ENCODE data around the gene DEDD2. TPM values are rescaled to one million over a fixed set of nuclear protein-coding genes. Genes with fewer than 3 reads are reported as not detected.

Gene DEDD2
- total RNA-seq, 1 donor from 2014 or later, result 21.4 TPM

DNA sequence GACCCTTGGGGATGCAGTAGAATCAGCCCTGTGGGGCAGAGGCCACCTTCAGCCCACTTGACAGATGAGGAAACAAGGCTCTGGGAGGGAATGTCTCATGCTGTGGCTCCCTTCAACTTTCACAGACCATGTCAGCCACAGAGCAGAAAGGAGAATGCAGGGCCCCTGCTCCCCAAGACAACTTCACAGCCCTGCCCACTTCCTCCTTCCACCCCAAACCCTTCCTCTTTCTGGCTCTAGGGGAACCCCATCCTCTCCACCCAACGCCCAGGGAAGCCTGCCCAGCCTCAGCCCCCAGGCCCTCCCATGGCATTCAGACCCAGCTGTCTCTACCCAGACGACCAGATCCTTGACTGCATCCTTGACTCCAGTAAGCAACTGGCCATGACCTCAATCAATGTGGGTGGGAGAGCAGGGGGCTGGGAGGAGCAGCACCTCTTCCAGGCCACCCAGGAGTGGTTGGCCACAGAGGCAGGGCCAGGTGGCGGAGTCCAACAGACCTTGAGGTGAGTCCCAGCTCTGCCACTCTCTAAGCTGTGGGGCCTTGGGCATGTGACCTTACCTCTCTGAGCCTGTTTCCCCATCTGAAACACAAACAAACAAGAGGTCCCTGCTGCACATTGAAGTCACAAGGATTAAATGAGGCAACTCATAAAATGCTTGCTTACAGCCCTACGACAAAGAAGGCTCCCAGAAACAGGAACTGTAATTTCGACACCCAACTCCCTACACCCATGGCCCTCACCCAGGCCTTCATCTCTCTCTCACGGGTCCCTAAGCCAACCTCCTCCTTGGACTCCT, 15.8 kb downstream of the DEDD2 start:
- no peak overlapping the region for H3K4me3 ChIP-seq (ENCODE audit: low read length in 3 of 3)
- no peak overlapping the region for H3K9ac ChIP-seq (ENCODE audit: low read depth in 1 of 3, low read length in 3 of 3)
- peaks cover 0 to 3% (median 0%) of the 10 kb centered on the region in 3 donors for H3K27me3 ChIP-seq (ENCODE audit: control insufficient read depth in 3 of 3, insufficient read depth in 3 of 3, low read length in 3 of 3)
- H3K27ac ChIP-seq (ENCODE audit: low read depth, low read length), result peak overlapping the region; percentile 66
- peaks cover 9 to 32% (median 9%) of the 10 kb centered on the region in 3 donors for H3K4me1 ChIP-seq (ENCODE audit: control insufficient read depth in 3 of 3, insufficient read depth in 3 of 3, low read length in 3 of 3)
- no peaks in the 10 kb centered on the region for H3K9me3 ChIP-seq (ENCODE audit: control insufficient read depth in 3 of 3, low read length in 3 of 3)
- peaks cover 42 to 69% (median 63%) of the 10 kb centered on the region in 3 donors for H3K36me3 ChIP-seq (ENCODE audit: control insufficient read depth in 3 of 3, insufficient read depth in 3 of 3, low read length in 3 of 3)

DNA sequence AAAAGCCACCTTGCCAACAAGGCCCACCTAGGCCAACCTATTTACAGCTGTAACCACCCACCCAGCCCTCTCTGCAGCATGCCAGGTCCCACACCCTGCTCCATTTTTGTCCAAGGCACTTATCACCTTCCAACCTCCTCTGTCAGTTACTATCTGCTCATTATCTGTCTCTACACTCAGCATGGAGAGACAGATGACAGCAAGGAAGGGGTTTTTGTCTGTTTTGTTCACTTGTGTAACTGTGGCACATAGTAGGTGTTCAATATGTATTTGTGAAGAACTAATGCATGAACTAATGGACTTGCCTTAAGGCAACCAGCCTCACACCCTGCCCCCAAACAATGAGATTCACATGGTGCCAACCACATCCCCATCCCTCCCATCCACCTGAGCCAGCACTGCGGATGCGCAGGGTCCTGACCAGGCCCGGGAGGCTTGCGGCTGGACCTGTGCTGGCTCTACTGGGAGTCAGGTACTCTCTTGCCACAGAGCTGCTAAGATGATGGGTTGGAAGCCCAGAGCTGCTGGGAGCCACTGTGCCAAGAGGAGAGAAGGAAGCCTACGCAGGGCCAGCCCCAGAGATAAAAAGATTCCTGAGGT, 17.3 kb downstream of the DEDD2 start:
- peaks cover 9 to 32% (median 9%) of the 10 kb centered on the region in 3 donors for H3K4me1 ChIP-seq (ENCODE audit: control insufficient read depth in 3 of 3, insufficient read depth in 3 of 3, low read length in 3 of 3)
- peaks cover 37 to 58% (median 58%) of the 10 kb centered on the region in 3 donors for H3K36me3 ChIP-seq (ENCODE audit: control insufficient read depth in 3 of 3, insufficient read depth in 3 of 3, low read length in 3 of 3)
- no peaks in the 10 kb centered on the region for H3K9me3 ChIP-seq (ENCODE audit: control insufficient read depth in 3 of 3, low read length in 3 of 3)
- H3K9ac ChIP-seq (ENCODE audit: low read depth in 1 of 3, low read length in 3 of 3), result no peak overlapping the region
- peaks cover 0 to 3% (median 0%) of the 10 kb centered on the region in 3 donors for H3K27me3 ChIP-seq (ENCODE audit: control insufficient read depth in 3 of 3, insufficient read depth in 3 of 3, low read length in 3 of 3)
- no peak overlapping the region for H3K4me3 ChIP-seq (ENCODE audit: low read length in 3 of 3)
- no peak overlapping the region for H3K27ac ChIP-seq (ENCODE audit: low read depth, low read length)

- peaks cover 9 to 32% (median 9%) of the 10 kb centered on the region in 3 donors for H3K4me1 ChIP-seq (ENCODE audit: control insufficient read depth in 3 of 3, insufficient read depth in 3 of 3, low read length in 3 of 3)
- H3K27ac ChIP-seq (ENCODE audit: low read depth, low read length), result no peak overlapping the region
- H3K4me3 ChIP-seq (ENCODE audit: low read length in 3 of 3), result no peak overlapping the region
Measured at GRCh38 chr19:42199440-42200115, 17.9 kb downstream of the DEDD2 start.

GRCh38 chr19:42198676-42199439, 18.6 kb downstream of the DEDD2 start:
- Histone ChIP-seq H3K36me3 (ENCODE audit: control insufficient read depth in 3 of 3, insufficient read depth in 3 of 3, low read length in 3 of 3) (peaks cover 30 to 53% (median 47%) of the 10 kb centered on the region in 3 donors), H3K9me3 (ENCODE audit: control insufficient read depth in 3 of 3, low read length in 3 of 3) (no peaks in the 10 kb centered on the region), H3K9ac (ENCODE audit: low read depth in 1 of 3, low read length in 3 of 3) (no peak overlapping the region), H3K27me3 (ENCODE audit: control insufficient read depth in 3 of 3, insufficient read depth in 3 of 3, low read length in 3 of 3) (peaks cover 0 to 3% (median 0%) of the 10 kb centered on the region in 3 donors), H3K4me3 (ENCODE audit: low read length in 3 of 3) (no peak overlapping the region), H3K27ac (ENCODE audit: low read depth, low read length) (no peak overlapping the region), H3K4me1 (ENCODE audit: control insufficient read depth in 3 of 3, insufficient read depth in 3 of 3, low read length in 3 of 3) (peaks cover 9 to 32% (median 9%) of the 10 kb centered on the region in 3 donors)

More at GRCh38 chr19:42199440-42200115, 17.9 kb downstream of the DEDD2 start:
- Histone ChIP-seq H3K27me3 (ENCODE audit: control insufficient read depth in 3 of 3, insufficient read depth in 3 of 3, low read length in 3 of 3) (peaks cover 0 to 3% (median 0%) of the 10 kb centered on the region in 3 donors), H3K9me3 (ENCODE audit: control insufficient read depth in 3 of 3, low read length in 3 of 3) (no peaks in the 10 kb centered on the region), H3K9ac (ENCODE audit: low read depth in 1 of 3, low read length in 3 of 3) (no peak overlapping the region), H3K36me3 (ENCODE audit: control insufficient read depth in 3 of 3, insufficient read depth in 3 of 3, low read length in 3 of 3) (peaks cover 33 to 53% (median 53%) of the 10 kb centered on the region in 3 donors)

- peaks cover 4% of the 10 kb centered on the region in 3 donors for H3K9me3 ChIP-seq (ENCODE audit: control insufficient read depth in 3 of 3, low read length in 3 of 3)
- no peak overlapping the region for H3K4me3 ChIP-seq (ENCODE audit: low read length in 3 of 3)
- peaks cover 24 to 39% (median 35%) of the 10 kb centered on the region in 3 donors for H3K36me3 ChIP-seq (ENCODE audit: control insufficient read depth in 3 of 3, insufficient read depth in 3 of 3, low read length in 3 of 3)
- peaks cover 7 to 25% (median 9%) of the 10 kb centered on the region in 3 donors for H3K4me1 ChIP-seq (ENCODE audit: control insufficient read depth in 3 of 3, insufficient read depth in 3 of 3, low read length in 3 of 3)
- H3K27ac ChIP-seq (ENCODE audit: low read depth, low read length), result no peak overlapping the region
- peaks cover 0 to 3% (median 0%) of the 10 kb centered on the region in 3 donors for H3K27me3 ChIP-seq (ENCODE audit: control insufficient read depth in 3 of 3, insufficient read depth in 3 of 3, low read length in 3 of 3)
- H3K9ac ChIP-seq (ENCODE audit: low read depth in 1 of 3, low read length in 3 of 3), result no peak overlapping the region
Measured at GRCh38 chr19:42197375-42197817, 20.1 kb downstream of the DEDD2 start.

DNA sequence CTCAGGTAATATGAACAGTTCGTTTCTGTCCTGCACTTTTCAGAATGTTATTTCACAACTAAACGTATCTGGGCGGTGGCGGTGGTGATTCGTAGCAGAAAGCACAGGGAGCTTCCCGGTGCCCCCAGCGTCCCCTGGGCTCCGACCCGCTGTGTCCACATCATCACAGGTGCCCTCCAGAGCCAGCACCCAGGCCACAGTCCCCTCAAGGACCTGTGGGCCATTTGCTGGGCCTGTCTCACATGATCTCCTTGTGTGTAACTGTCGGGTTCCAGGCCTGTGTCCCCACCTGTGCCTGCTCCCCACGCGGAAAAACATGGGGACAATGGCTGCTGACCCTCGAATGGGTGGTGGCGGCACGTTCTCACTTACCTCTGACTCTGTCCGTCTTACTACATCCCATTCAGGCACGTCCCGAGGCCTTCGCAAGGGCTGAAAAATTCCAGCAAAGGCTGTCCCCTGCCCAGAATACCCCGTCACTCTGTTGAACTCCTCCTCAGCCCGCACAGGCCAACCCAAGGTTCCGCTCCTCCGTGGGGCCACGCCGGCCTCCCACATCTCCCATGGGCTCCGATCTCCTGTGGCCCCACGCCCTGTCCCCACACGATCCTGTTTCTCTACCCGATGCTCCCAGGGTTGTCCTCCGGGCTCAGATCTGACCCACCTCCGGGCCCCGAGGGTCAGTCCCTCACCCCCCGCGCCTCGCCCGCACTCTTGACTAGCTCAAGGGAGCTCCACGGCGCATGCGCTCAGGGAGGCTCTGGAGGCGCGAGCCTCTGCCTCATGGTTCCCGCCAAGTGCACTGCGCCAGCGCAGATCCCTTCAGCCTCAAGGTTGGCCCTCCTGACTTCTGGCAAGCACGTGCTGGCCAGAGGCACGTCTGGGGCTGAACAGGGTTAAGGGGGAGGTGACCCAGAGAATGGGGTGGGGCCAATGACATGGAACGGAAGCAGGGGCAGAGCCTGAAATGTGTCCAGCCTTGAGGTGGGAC, 21.2 kb downstream of the DEDD2 start:
- Histone ChIP-seq H3K27me3 (ENCODE audit: control insufficient read depth in 3 of 3, insufficient read depth in 3 of 3, low read length in 3 of 3) (peaks cover 0 to 3% (median 0%) of the 10 kb centered on the region in 3 donors), H3K9me3 (ENCODE audit: control insufficient read depth in 3 of 3, low read length in 3 of 3) (peaks cover 4% of the 10 kb centered on the region in 3 donors), H3K9ac (ENCODE audit: low read depth in 1 of 3, low read length in 3 of 3) (no peak overlapping the region), H3K36me3 (ENCODE audit: control insufficient read depth in 3 of 3, insufficient read depth in 3 of 3, low read length in 3 of 3) (peaks cover 22 to 31% (median 26%) of the 10 kb centered on the region in 3 donors), H3K4me3 (ENCODE audit: low read length in 3 of 3) (no peak overlapping the region), H3K27ac (ENCODE audit: low read depth, low read length) (no peak overlapping the region), H3K4me1 (ENCODE audit: control insufficient read depth in 3 of 3, insufficient read depth in 3 of 3, low read length in 3 of 3) (peaks cover 5 to 18% (median 9%) of the 10 kb centered on the region in 3 donors)

DNA sequence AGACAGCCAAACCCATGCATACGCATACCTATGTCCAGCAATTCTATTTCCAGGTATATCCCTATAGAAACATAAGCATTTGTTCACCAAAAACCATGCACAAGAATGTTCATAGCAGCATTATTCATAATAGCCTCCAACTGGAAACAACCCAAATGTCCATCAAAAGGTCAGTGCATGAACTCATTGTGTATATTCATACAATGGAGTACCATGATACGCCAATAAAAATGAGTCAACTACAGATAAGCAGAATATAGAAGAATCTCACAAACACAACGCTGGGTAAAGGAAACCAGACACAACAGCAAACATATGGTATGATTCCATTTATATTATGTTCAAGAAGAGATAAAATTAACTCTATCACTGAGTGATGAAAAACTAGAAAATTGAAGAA, 23.8 kb downstream of the DEDD2 start:
- no peak overlapping the region for H3K4me3 ChIP-seq (ENCODE audit: low read length in 3 of 3)
- H3K27me3 ChIP-seq (ENCODE audit: control insufficient read depth in 3 of 3, insufficient read depth in 3 of 3, low read length in 3 of 3), result peaks cover 0 to 3% (median 0%) of the 10 kb centered on the region in 3 donors
- peaks cover 4% of the 10 kb centered on the region in 3 donors for H3K9me3 ChIP-seq (ENCODE audit: control insufficient read depth in 3 of 3, low read length in 3 of 3)
- H3K36me3 ChIP-seq (ENCODE audit: control insufficient read depth in 3 of 3, insufficient read depth in 3 of 3, low read length in 3 of 3), result peaks cover 8 to 10% (median 10%) of the 10 kb centered on the region in 3 donors
- no peaks in the 10 kb centered on the region for H3K4me1 ChIP-seq (ENCODE audit: control insufficient read depth in 3 of 3, insufficient read depth in 3 of 3, low read length in 3 of 3)
- no peak overlapping the region for H3K27ac ChIP-seq (ENCODE audit: low read depth, low read length)
- H3K9ac ChIP-seq (ENCODE audit: low read depth in 1 of 3, low read length in 3 of 3), result no peak overlapping the region

GRCh38 chr19:42193294-42193693, 24.2 kb downstream of the DEDD2 start:
- Histone ChIP-seq H3K36me3 (ENCODE audit: control insufficient read depth in 3 of 3, insufficient read depth in 3 of 3, low read length in 3 of 3) (peaks cover 5 to 7% (median 7%) of the 10 kb centered on the region in 3 donors), H3K27me3 (ENCODE audit: control insufficient read depth in 3 of 3, insufficient read depth in 3 of 3, low read length in 3 of 3) (peaks cover 0 to 3% (median 0%) of the 10 kb centered on the region in 3 donors), H3K4me1 (ENCODE audit: control insufficient read depth in 3 of 3, insufficient read depth in 3 of 3, low read length in 3 of 3) (no peaks in the 10 kb centered on the region), H3K9ac (ENCODE audit: low read depth in 1 of 3, low read length in 3 of 3) (no peak overlapping the region), H3K4me3 (ENCODE audit: low read length in 3 of 3) (no peak overlapping the region), H3K9me3 (ENCODE audit: control insufficient read depth in 3 of 3, low read length in 3 of 3) (peaks cover 4% of the 10 kb centered on the region in 3 donors), H3K27ac (ENCODE audit: low read depth, low read length) (no peak overlapping the region)

All from skeletal muscle tissue (tissue), 4 donors.